Small intestine (tissue), 7 donors: Measurements from ENCODE around the gene MRFAP1L1. TPM values are rescaled to one million over a fixed set of nuclear protein-coding genes. Genes with fewer than 3 reads are reported as not detected.

Experiments used
- DNase-seq, 2 donors: peaks; one replicate each; pipeline versions ENCODE4 v3.0.0 to v3.0.0-alpha.2; 2013
- FAIRE-seq: peaks from 2 replicates; lab custom pipeline; 2012; peaks lifted over from hg19 to GRCh38; lab: Jason Lieb, UNC
- H3K27ac ChIP-seq, 3 donors: one replicate each; pipeline ENCODE4 v1.5.1; 2013; ENCODE audit warnings: low read length in 2 of 3, mild to moderate bottlenecking in 2 of 3, control low read depth in 1 of 3, inconsistent platforms in 1 of 3, low read depth in 1 of 3, moderate library complexity in 1 of 3
- H3K27me3 ChIP-seq, 3 donors: one replicate each; pipeline ENCODE4 v1.6.1; 2013; ENCODE audit warnings: low read length in 3 of 3, inconsistent platforms in 1 of 3; ENCODE audit not compliant: control insufficient read depth in 3 of 3, insufficient read depth in 3 of 3
- H3K36me3 ChIP-seq, 3 donors: one replicate each; pipeline ENCODE4 v1.6.1; 2013; ENCODE audit warnings: low read length in 3 of 3, inconsistent platforms in 1 of 3, low read depth in 1 of 3, mild to moderate bottlenecking in 1 of 3, moderate library complexity in 1 of 3; ENCODE audit not compliant: control insufficient read depth in 3 of 3, insufficient read depth in 2 of 3
- H3K4me1 ChIP-seq, 3 donors: one replicate each; pipeline ENCODE4 v1.6.1; 2013; ENCODE audit warnings: low read length in 2 of 3, inconsistent platforms in 1 of 3, low read depth in 1 of 3, mild to moderate bottlenecking in 1 of 3, moderate library complexity in 1 of 3; ENCODE audit not compliant: control insufficient read depth in 3 of 3, insufficient read depth in 2 of 3
- H3K4me3 ChIP-seq, 3 donors: one replicate each; pipeline ENCODE4 v1.5.1; 2013; ENCODE audit warnings: low read length in 3 of 3, control low read depth in 1 of 3, inconsistent platforms in 1 of 3, low read depth in 1 of 3, mild to moderate bottlenecking in 1 of 3, moderate library complexity in 1 of 3
- H3K9me3 ChIP-seq, 2 donors: one replicate each; pipeline ENCODE4 v1.6.1; 2013; ENCODE audit warnings: low read depth in 1 of 2, low read length in 1 of 2; ENCODE audit not compliant: control insufficient read depth in 2 of 2, insufficient read depth in 1 of 2
- WGBS, 3 donors: extraction: QIAGEN DNeasy Blood & Tissue Kit; methylation state at CpG; one replicate each; pipeline ENCODE4 v1.1.7; 2013; 5-methylcytosine and 5-hydroxymethylcytosine counted together
- polyA plus RNA-seq, 4 donors: library from polyadenylated mRNA; stranded (reverse) in 3 of 4; unstranded in 1 of 4; fragments of 200-250 nt in 3 of 4; fragments of 120-200 nt in 1 of 4; gene quantifications; one replicate each; pipeline versions ENCODE4 v1.2.1 to v1.2.3, GENCODE V29; 2013
- donor health status: healthy with polysubstance abuse.
- donor health status: control.
- donor health status: control.
- donor health status: Bipolar disorder and iron deficiency.
- donor health status: healthy.

Gene MRFAP1L1
- polyA plus RNA-seq, 4 donors, result 36.0 to 58.5 (median 45.2) TPM

DNA sequence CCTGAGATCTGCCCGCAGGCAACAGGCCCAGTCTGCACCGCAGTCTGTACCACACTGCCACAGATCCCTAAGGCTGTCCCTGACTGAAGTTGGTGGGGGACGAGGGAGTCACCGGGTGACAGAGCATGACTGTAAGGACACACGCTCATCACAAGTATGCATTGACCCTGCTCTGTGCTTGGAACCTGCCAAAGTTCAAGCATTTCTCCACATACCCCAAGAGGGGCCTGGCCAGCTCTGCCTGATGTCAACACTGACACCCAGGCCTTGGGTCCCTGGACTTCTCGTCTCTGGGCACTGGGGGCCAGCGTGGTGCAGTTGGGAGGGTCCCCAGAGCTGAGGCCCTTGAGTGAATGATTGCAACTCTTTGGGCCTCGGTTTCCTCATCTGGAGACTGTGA lies 14.2 kb upstream of the MRFAP1L1 start:
- Histone ChIP-seq H3K4me1 (peaks cover 0 to 6% (median 0%) of the 10 kb centered on the region in 3 donors), H3K36me3 (peaks cover 0 to 3% (median 0%) of the 10 kb centered on the region in 3 donors), H3K9me3 (no peaks in the 10 kb centered on the region), H3K27ac (no peak overlapping the region), H3K27me3 (no peaks in the 10 kb centered on the region), H3K4me3 (no peak overlapping the region)
- 90 to 93% (median 92%) methylated on average over 8 of the region's 8 CpGs for WGBS, 3 donors
- DNase-seq (no peak), FAIRE-seq (no peak)

DNA sequence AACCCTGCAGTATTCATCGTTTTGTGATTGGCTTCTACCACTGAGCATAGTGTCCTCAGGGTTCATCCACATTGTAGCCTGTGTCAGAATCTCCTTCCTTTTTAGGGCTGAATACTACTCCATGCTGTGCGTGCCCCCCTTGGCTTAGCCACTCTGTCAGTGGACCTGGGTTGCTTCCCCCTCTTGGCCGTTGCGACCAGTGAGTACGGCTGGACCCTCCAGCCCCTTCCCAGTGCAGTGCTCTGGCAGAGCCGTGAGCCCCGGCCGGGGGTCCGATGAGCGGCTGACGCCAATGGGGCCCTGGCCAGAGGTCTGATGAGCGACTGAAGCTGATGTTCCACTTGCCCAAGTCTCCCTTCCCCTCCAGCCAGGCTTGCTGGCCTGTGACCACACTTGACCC lies 13.2 kb upstream of the MRFAP1L1 start:
- H3K4me3 ChIP-seq, result no peak overlapping the region
- FAIRE-seq, result no peak
- peaks cover 0 to 9% (median 1%) of the 10 kb centered on the region in 3 donors for H3K4me1 ChIP-seq
- no peak for DNase-seq
- peaks cover 0 to 6% (median 0%) of the 10 kb centered on the region in 3 donors for H3K36me3 ChIP-seq
- 94 to 96% (median 94%) methylated on average over 12 of the region's 12 CpGs for WGBS, 3 donors
- H3K27ac ChIP-seq, result no peak overlapping the region
- no peaks in the 10 kb centered on the region for H3K9me3 ChIP-seq
- no peaks in the 10 kb centered on the region for H3K27me3 ChIP-seq

- peaks cover 0 to 6% (median 0%) of the 10 kb centered on the region in 3 donors for H3K36me3 ChIP-seq
- H3K27me3 ChIP-seq, result no peaks in the 10 kb centered on the region
- H3K4me1 ChIP-seq, result peaks cover 0 to 12% (median 2%) of the 10 kb centered on the region in 3 donors
- no peaks in the 10 kb centered on the region for H3K9me3 ChIP-seq
- WGBS, 3 donors, result 96 to 100% (median 98%) methylated on average over 10 of the region's 10 CpGs
- no peak overlapping the region for H3K4me3 ChIP-seq
- DNase-seq (no peak), FAIRE-seq (no peak)
- no peak overlapping the region for H3K27ac ChIP-seq
Observed at GRCh38 chr4:6721121-6721520, 11.5 kb upstream of the MRFAP1L1 start.

GRCh38 chr4:6720202-6720699 lies 10.6 kb upstream of the MRFAP1L1 start:
- H3K27ac ChIP-seq, result no peak overlapping the region
- no peaks in the 10 kb centered on the region for H3K9me3 ChIP-seq
- FAIRE-seq (no peak), DNase-seq (peak; percentile 78 to 82)
- H3K4me3 ChIP-seq, result no peak overlapping the region
- WGBS, 3 donors, result 4% methylated on average over 14 of the region's 14 CpGs
- peaks cover 0 to 12% (median 2%) of the 10 kb centered on the region in 3 donors for H3K4me1 ChIP-seq
- H3K36me3 ChIP-seq, result peaks cover 0 to 6% (median 0%) of the 10 kb centered on the region in 3 donors
- H3K27me3 ChIP-seq, result no peaks in the 10 kb centered on the region

DNA sequence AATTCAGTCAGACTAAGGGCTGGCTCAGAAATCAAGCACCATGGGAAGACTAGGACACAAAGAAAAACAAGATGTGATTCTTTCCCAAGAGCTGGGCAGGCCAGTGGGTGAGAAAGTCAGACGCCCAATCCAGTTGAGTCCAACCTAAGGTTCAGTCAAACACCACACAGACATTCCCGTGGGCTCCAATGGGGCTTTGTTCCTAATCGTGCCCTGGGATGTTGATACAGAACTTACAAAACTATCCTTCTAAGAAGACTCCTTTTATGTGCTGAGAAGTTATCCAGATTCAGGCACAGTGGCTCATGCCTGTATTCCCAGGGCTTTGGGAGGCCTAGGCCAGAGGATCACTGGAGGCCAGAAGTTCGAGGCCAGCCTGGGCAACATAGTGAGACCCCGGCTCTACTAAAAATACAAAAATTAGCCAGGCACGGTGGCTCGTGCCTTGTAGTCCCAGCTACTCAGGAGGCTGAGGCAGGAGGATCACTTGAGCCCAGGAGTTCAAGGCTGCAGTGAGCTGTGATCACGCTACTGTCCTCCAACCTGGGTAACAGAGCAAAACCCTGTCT lies 10.0 kb upstream of the MRFAP1L1 start:
- WGBS, 3 donors, result 51 to 78% (median 65%) methylated on average over 8 of the region's 8 CpGs
- H3K4me1 ChIP-seq, result peaks cover 0 to 12% (median 2%) of the 10 kb centered on the region in 3 donors
- no peaks in the 10 kb centered on the region for H3K27me3 ChIP-seq
- DNase-seq (no peak), FAIRE-seq (no peak)
- H3K4me3 ChIP-seq, result no peak overlapping the region
- no peak overlapping the region for H3K27ac ChIP-seq
- no peaks in the 10 kb centered on the region for H3K9me3 ChIP-seq
- H3K36me3 ChIP-seq, result peaks cover 0 to 6% (median 0%) of the 10 kb centered on the region in 3 donors

DNA sequence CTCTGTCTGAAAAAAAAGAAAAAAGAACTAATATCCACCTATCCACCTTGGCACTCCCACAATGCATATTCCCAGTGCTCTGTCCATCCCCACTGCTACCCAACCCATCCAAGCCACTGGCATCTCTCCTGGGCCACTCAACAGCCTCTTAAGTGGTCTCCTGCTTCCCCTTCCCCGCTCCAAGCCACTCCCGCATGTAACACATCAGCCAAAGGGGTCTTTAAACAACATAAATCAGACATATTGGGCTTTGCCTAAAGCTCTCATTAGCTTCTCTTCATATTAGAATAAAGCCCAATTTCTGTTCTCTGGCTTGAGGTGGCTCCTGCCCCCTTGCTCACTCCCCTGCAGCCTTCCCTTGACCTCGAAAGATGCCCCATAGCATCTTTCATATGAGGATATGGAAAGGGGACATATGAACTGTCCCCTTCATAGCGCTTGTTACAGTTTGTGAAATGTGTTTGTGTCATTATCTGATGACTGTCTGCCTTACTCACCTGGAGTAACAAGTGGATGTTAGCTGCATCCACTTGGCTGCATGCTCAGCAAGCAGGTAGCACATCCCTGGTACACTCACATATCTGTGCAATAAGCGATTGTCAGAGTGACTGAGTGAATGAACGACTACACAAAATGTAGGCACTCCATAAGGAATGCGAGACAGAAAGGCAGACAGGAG lies 9.4 kb upstream of the MRFAP1L1 start:
- DNase-seq, result no peak
- WGBS, 3 donors, result 78 to 86% (median 79%) methylated on average over 7 of the region's 7 CpGs
- H3K27ac ChIP-seq, result no peak overlapping the region
- no peaks in the 10 kb centered on the region for H3K9me3 ChIP-seq
- FAIRE-seq, result no peak
- H3K4me3 ChIP-seq, result no peak overlapping the region
- peaks cover 0 to 6% (median 0%) of the 10 kb centered on the region in 3 donors for H3K36me3 ChIP-seq
- H3K27me3 ChIP-seq, result no peaks in the 10 kb centered on the region
- peaks cover 0 to 12% (median 2%) of the 10 kb centered on the region in 3 donors for H3K4me1 ChIP-seq

DNA sequence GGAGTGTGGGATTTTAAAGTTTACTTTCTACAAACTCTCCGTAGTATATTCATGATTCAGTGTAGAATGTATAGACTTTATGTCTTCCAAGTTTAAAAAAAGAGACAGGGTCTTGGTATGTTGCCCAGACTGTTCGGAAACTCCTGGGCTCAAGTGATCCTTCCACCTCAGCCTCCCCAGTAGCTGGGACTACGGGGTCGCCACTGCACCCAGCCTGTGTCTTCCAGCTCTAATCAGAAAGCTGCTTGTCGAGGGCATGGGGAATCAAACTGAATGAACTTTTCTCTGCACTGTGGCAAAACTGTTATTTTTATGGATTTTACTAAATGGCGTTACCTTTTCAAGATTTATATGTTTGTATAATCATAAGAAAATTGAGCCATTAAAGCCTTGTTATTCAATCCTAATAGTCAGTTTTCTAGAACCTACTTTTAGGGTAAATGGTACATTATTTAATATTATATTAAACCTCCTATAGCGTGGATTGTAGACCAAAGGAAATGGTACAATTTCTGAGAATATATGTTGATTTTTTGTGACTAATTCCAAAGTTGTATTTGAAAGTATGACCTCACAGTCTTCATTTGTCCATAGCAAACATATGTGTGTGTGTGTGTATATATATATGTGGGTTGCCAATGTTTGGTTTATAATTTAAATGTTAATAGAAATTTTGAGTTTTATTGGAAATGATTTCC lies 7.4 kb upstream of the MRFAP1L1 start:
- Histone ChIP-seq H3K4me3 (peak overlapping the region; percentile 72 to 87 (median 81)), H3K4me1 (peaks cover 0 to 12% (median 2%) of the 10 kb centered on the region in 3 donors), H3K9me3 (no peaks in the 10 kb centered on the region), H3K27me3 (no peaks in the 10 kb centered on the region), H3K27ac (peak overlapping the region in 2 of 3 donors; percentile 80 to 94), H3K36me3 (peaks cover 0 to 6% (median 0%) of the 10 kb centered on the region in 3 donors)
- FAIRE-seq, result no peak
- WGBS, 3 donors, result 10 to 24% (median 21%) methylated on average over 7 of the region's 7 CpGs
- DNase-seq, result no peak
